Esophagus muscularis mucosa (tissue), 3 donors: Measurements from ENCODE around the gene PACSIN2.

Experiments used
- POLR2A ChIP-seq: fragments of 450-650 bp; IDR thresholded peaks from one replicate; pipeline ENCODE4 v1.6.1; 2017; ENCODE audit warnings: antibody characterized with exemption, moderate library complexity, mild to moderate bottlenecking, low read depth
- POLR2AphosphoS5 ChIP-seq, 2 donors: sonication (generic); formaldehyde crosslinking; IDR thresholded peaks; one replicate each; pipeline ENCODE4 v1.6.1; 2017; ENCODE audit warnings: antibody characterized with exemption in 2 of 2
- TF ChIP-seq, protein P1 (sequence below), 3 experiments: fragments of 200-600 bp in 2 of 3; fragments of 450-650 bp in 1 of 3; sonication (generic) in 2 of 3; IDR thresholded peaks; one replicate each; pipeline ENCODE4 v1.5.1; 2017 to 2019; ENCODE audit warnings: antibody characterized with exemption in 3 of 3, mild to moderate bottlenecking in 2 of 3, moderate library complexity in 1 of 3

DNA sequence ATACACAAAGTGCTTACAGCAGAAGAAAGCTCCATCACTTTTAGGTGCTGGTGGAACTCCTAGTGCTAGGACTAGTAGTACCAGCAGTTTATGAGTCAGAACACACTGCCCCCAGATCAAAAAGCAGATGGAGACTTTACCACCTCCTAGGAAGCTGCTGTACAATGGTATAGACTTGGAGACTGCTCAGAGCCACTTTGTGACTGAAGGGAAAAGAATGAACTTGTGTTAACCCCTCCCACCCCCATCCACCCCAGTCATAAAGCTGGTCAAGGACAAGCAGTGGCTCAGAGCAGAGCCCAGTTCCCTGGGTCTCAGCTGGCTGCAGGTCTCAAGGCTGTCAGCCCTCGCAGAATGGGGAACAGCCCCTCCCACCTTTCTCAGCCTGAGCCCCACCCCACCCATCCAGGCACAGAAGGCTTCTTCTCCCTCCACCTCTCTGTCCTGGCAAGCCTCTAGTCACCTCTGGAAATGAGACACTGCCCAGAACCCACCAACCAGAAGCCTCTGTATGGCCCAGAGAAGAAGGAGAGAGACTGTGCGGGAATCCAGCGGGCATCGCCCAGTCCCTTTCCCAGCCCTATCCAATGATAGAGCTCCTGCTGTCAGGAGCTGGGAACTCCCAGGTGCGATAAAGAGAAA lies 23.8 kb downstream of the PACSIN2 start:
- TF ChIP-seq POLR2A (no peak), POLR2AphosphoS5 (IDR thresholded peaks at IDR 0.05) (peak in 1 of 2 donors; percentile 41)
- TF ChIP-seq, protein P1, sequence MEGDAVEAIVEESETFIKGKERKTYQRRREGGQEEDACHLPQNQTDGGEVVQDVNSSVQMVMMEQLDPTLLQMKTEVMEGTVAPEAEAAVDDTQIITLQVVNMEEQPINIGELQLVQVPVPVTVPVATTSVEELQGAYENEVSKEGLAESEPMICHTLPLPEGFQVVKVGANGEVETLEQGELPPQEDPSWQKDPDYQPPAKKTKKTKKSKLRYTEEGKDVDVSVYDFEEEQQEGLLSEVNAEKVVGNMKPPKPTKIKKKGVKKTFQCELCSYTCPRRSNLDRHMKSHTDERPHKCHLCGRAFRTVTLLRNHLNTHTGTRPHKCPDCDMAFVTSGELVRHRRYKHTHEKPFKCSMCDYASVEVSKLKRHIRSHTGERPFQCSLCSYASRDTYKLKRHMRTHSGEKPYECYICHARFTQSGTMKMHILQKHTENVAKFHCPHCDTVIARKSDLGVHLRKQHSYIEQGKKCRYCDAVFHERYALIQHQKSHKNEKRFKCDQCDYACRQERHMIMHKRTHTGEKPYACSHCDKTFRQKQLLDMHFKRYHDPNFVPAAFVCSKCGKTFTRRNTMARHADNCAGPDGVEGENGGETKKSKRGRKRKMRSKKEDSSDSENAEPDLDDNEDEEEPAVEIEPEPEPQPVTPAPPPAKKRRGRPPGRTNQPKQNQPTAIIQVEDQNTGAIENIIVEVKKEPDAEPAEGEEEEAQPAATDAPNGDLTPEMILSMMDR (IDR thresholded peaks at IDR 0.05), result no peak
